ENCODE measurements around the gene MYH10. TPM values are rescaled to one million over a fixed set of nuclear protein-coding genes. Genes with fewer than 3 reads are reported as not detected.

MYH10 gene
- total and polyA plus RNA-seq, 9 of the 15 experiments (the other 6 are each of a cell fraction or from before 2014, with no cell fraction given) = 16.3 to 95.3 (median 39.7) TPM

DNA sequence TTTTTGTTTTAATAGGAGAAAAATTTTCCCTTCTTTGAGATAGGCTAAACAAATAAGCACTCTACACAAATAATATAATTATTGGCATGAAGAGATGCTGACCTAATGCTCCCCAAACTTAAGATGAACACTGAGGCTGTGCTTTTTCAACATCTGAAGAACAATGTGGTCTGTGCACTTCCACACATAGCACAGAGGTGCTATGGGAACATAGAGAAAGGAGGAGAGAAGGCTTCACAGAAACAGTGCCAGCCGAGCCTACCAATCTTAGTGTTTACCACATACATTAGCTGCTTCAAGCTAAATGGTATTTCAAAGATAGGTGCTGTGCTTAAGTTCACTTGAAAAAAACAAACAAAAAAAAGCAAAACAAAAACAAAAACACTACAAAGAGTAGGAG is 72.4 kb downstream of the MYH10 start:
- Histone ChIP-seq H3K9me1 (ENCODE audit: control insufficient read depth, insufficient read depth, low read length) (no peaks in the 10 kb centered on the region), H2AFZ (ENCODE audit: low read depth, low read length) (no peak overlapping the region), H3K27ac (ENCODE audit: extremely low read depth, low read depth, low read length) (no peak overlapping the region), H3K36me3 (ENCODE audit: control insufficient read depth, insufficient read depth, low read length) (peaks cover 37% of the 10 kb centered on the region; the same call in 2 of the 3 replicates), H3K79me2 (ENCODE audit: control insufficient read depth, insufficient read depth, low read length) (peaks cover 6% of the 10 kb centered on the region; the same call in 1 of the 3 replicates), H3K9ac (ENCODE audit: insufficient read depth in 1 of 2, low read depth in 2 of 2, low read length in 2 of 2) (no peak overlapping the region), H3K4me2 (ENCODE audit: insufficient read depth, low read length) (no peak overlapping the region), H3K4me3 (no peak overlapping the region), H3K9me3 (replicated peaks; ENCODE audit: control insufficient read depth, insufficient read depth, low read depth, low read length) (no peaks in the 10 kb centered on the region), H3K27me3 (ENCODE audit: control insufficient read depth in 2 of 2, insufficient read depth in 2 of 2, low read length in 2 of 2) (no peaks in the 10 kb centered on the region), H4K20me1 (replicated peaks; ENCODE audit: control insufficient read depth, insufficient read depth, low read length) (no peaks in the 10 kb centered on the region), H3K4me1 (replicated peaks in 1 of 2; ENCODE audit: control insufficient read depth in 2 of 2, insufficient read depth in 2 of 2, low read length in 2 of 2) (no peaks in the 10 kb centered on the region; a peak in 1 of 5 replicates)
- BruUV-seq (replicated peaks) = no TSS peak
- POLR2A ChIA-PET = no interaction called here
- in situ Hi-C loops (cut with MboI) = no loop called here
- CTCF ChIA-PET (ENCODE audit: low intra/inter-chr PET ratio) = no interaction called here
- ATAC-seq (no peak), FAIRE-seq (no peak), DNase-seq (ENCODE audit: extremely low read depth in 1 of 4, low spot score in 3 of 4) (no peak)
- TF ChIP-seq, protein P1, sequence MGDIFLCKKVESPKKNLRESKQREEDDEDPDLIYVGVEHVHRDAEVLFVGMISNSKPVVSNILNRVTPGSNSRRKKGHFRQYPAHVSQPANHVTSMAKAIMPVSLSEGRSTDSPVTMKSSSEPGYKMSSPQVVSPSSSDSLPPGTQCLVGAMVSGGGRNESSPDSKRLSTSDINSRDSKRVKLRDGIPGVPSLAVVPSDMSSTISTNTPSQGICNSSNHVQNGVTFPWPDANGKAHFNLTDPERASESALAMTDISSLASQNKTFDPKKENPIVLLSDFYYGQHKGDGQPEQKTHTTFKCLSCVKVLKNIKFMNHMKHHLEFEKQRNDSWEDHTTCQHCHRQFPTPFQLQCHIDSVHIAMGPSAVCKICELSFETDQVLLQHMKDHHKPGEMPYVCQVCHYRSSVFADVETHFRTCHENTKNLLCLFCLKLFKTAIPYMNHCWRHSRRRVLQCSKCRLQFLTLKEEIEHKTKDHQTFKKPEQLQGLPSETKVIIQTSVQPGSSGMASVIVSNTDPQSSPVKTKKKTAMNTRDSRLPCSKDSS (IDR thresholded peaks at IDR 0.05; ENCODE audit: low read depth, partially characterized antibody) = no peak
- 89% methylated on average over 1 of the region's 1 CpG for WGBS (ENCODE audit: insufficient coverage, low coverage, missing lambda C conversion rate)
- intact Hi-C loops (cut with micrococcal nuclease) = no loop called here

DNA sequence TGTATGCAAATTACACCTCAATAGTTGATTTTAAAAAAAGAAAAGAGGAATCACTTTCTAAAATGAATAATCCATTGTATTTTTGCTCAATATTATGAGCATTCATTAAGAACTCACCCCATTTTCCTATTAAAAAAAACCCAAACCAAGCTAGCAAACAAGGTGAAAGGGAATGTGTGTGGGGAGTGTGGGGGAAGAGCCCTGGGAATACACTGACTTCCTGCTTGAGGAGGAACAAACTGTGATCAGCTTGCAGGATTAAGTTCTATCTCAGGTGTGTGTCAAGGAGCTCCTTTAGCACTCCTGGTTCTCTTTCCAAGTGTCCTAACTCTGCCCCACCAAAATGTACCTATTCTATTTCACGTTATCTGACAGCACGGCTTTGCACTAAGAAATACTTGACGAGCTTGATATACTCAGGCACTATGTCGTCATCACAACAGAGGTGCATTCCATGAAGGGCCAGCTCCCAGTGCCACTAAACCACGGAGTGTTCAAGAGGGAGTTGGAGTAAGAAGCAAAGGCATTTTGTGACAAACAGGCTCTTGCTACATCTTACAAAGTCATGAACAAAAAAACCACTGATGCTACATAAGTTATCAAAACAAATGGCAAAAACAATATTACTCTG is 73.2 kb downstream of the MYH10 start:
- intact Hi-C loops (cut with micrococcal nuclease) (no loop called here), in situ Hi-C loops (cut with MboI) (no loop called here)
- Histone ChIP-seq H3K4me1 (replicated peaks in 1 of 2; ENCODE audit: control insufficient read depth in 2 of 2, insufficient read depth in 2 of 2, low read length in 2 of 2) (no peaks in the 10 kb centered on the region; a peak in 1 of 5 replicates), H3K9me3 (replicated peaks; ENCODE audit: control insufficient read depth, insufficient read depth, low read depth, low read length) (no peaks in the 10 kb centered on the region), H3K36me3 (ENCODE audit: control insufficient read depth, insufficient read depth, low read length) (peaks cover 43% of the 10 kb centered on the region), H3K27me3 (ENCODE audit: control insufficient read depth in 2 of 2, insufficient read depth in 2 of 2, low read length in 2 of 2) (no peaks in the 10 kb centered on the region), H3K27ac (ENCODE audit: extremely low read depth, low read depth, low read length) (no peak overlapping the region), H3K9ac (ENCODE audit: insufficient read depth in 1 of 2, low read depth in 2 of 2, low read length in 2 of 2) (no peak overlapping the region), H3K4me3 (no peak overlapping the region), H4K20me1 (replicated peaks; ENCODE audit: control insufficient read depth, insufficient read depth, low read length) (no peaks in the 10 kb centered on the region), H3K79me2 (ENCODE audit: control insufficient read depth, insufficient read depth, low read length) (peaks cover 6% of the 10 kb centered on the region; the same call in 1 of the 3 replicates), H2AFZ (ENCODE audit: low read depth, low read length) (no peak overlapping the region), H3K4me2 (ENCODE audit: insufficient read depth, low read length) (no peak overlapping the region), H3K9me1 (ENCODE audit: control insufficient read depth, insufficient read depth, low read length) (no peaks in the 10 kb centered on the region)
- BruUV-seq (replicated peaks) = no TSS peak
- no peak for FAIRE-seq
- POLR2A ChIA-PET = no interaction called here
- no peak for DNase-seq (ENCODE audit: extremely low read depth in 1 of 4, low spot score in 3 of 4)
- 64% methylated on average over 3 of the region's 5 CpGs for WGBS (ENCODE audit: insufficient coverage, low coverage, missing lambda C conversion rate)
- CTCF ChIA-PET (ENCODE audit: low intra/inter-chr PET ratio) = no interaction called here
- no peak for ATAC-seq
- TF ChIP-seq TAF7 (tag; IDR thresholded peaks at IDR 0.05) (no peak), MEF2D (tag; conservative IDR thresholded peaks at IDR 0.05; ENCODE audit: low read depth) (no peak), GTF2F1 (IDR thresholded peaks at IDR 0.05; ENCODE audit: low read depth, low read length) (no peak), XRCC3 (IDR thresholded peaks at IDR 0.05) (no peak), EP300 (IDR thresholded peaks at IDR 0.05; ENCODE audit: low read length) (no peak), ZNF551 (CRISPR knock-in tag; IDR thresholded peaks at IDR 0.05) (no peak), NCOA1 (IDR thresholded peaks at IDR 0.05; ENCODE audit: low read depth) (no peak), NCOR1 (IDR thresholded peaks at IDR 0.05) (no peak)

All from K562 (cell line).